Measurements from ENCODE around the gene TADA2A.

TADA2A gene

DNA sequence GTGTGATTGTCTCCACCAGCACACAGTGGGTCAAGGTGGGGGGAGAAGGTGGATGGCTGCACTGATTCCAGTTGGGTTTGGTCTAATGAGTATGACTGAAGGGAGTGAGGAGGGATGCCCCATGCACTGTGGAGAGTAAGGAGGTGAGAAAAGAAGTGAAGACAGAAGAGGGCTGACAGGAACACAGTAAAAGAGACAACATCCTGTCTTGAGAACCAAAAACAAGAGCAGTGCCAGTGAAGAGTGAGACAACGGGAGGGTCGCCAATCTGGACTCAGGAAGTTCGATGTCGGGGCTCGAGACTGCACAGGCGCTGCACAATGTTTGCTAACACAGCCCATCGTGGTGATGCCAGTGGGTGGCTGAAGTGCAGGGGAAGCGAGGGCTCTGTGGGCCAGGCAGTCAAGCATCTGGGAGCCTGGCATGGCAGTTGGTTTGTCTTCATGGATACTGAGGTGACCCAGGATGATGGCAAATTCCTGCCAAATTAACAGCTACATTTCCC, 117.1 kb downstream of the TADA2A start:
- ChIA-PET POLR2A (ENCODE audit: low non-redundant PET) (no interaction called here), CTCF (interaction anchor here (0.6 kb wide), 1 partner anchor 247 kb away, joined by 3 read pairs; no protein-coding TSS in a partner anchor)
- H3K27ac ChIP-seq, result no peak overlapping the region
- no peak for DNase-seq (ENCODE audit: low spot score)
- TF ChIP-seq, protein P1, sequence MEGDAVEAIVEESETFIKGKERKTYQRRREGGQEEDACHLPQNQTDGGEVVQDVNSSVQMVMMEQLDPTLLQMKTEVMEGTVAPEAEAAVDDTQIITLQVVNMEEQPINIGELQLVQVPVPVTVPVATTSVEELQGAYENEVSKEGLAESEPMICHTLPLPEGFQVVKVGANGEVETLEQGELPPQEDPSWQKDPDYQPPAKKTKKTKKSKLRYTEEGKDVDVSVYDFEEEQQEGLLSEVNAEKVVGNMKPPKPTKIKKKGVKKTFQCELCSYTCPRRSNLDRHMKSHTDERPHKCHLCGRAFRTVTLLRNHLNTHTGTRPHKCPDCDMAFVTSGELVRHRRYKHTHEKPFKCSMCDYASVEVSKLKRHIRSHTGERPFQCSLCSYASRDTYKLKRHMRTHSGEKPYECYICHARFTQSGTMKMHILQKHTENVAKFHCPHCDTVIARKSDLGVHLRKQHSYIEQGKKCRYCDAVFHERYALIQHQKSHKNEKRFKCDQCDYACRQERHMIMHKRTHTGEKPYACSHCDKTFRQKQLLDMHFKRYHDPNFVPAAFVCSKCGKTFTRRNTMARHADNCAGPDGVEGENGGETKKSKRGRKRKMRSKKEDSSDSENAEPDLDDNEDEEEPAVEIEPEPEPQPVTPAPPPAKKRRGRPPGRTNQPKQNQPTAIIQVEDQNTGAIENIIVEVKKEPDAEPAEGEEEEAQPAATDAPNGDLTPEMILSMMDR (conservative IDR thresholded peaks at IDR 0.05; ENCODE audit: low read depth), result no peak

DNA sequence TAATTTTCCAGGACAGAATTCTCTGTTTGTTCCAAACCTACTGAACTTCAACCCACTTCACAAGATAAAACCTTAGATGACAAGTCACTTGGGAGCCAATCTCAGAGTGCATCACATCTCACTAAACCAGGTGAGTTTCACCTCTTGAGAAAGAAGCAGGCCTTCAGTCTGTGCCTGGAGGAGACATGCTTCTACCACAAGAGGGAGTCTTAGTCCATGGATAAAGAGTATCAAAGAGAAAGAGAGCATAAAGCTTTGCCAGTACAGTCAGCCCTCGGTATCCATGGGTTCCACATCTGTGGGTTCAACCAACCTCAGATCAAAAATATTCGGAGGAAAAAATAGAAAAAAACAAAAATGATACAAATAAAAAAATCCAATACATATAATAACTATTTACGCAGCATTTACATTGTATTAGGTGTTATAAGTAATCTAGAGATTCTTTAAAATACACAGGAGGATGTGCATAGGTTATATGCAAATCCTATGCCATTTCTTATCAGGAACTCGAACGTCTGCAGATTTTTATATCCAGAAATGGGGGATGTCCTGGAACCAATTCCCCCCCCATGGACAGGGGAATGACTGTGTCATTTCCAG, 120.7 kb downstream of the TADA2A start:
- TF ChIP-seq, protein P1 (conservative IDR thresholded peaks at IDR 0.05; ENCODE audit: low read depth), result peak; percentile 81
- CTCF ChIA-PET, result interaction anchor here (0.5 to 1.4 kb wide), 15 partner anchors 9 to 244 kb away, joined by 3 to 15 read pairs (median 4); no protein-coding TSS in a partner anchor
- POLR2A ChIA-PET (ENCODE audit: low non-redundant PET), result no interaction called here
- DNase-seq (ENCODE audit: low spot score), result peak; percentile 66
- no peak overlapping the region for H3K27ac ChIP-seq
